Stimulated activated CD4-positive, alpha-beta T cell treated with anti-CD3 and anti-CD28 coated beads, Interleukin-15, amount 100 ng/mL, for 24 hours (primary cell): Measurements from ENCODE around the gene ARF3.
A peak's percentile ranks its signal among the peaks of the same experiment; 100 is the strongest.
"Not testable (repeated sequence)": the region's sequence is repeated elsewhere in the genome, so short reads cannot be mapped to it uniquely, and the experiment has no call there.

Experiments
- DNase-seq: peaks from one replicate; pipeline ENCODE4 v3.0.0-alpha.2; 2020

The ARF3 gene

DNA sequence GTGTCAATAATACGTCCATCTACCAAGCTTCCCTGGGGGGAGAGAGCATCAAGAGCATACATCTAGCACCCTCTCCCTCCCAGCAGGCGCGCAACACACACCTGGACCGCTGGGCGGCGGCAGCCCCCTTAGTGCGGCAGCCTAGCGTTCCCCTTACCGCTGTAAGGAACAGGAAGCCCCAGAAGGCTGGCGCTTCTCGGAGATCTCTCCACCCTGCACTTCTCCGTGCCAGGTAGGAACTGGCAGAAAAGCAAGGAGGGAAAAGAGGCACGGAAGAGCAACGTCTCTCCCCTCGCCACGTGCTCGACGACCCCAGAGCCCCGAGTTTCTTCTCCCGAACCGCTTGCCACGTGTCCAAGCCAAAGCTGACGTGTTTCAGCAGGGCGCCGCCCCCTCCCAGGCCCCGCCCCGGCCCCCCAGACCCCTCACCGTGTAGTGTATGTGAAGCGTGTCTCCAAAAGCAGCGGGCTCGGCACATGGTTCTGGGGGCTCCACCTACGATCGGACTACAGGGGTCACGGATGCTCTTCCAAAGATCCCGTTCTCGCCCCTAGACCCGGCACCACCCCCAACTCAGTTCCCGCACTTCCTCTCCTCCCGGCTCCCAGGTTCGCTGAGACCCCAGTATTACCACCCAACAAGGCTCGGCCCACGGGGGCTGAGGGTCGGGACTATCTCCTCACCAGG, 32.5 kb downstream of the ARF3 start:
- DNase-seq, result peak; percentile 78

DNA sequence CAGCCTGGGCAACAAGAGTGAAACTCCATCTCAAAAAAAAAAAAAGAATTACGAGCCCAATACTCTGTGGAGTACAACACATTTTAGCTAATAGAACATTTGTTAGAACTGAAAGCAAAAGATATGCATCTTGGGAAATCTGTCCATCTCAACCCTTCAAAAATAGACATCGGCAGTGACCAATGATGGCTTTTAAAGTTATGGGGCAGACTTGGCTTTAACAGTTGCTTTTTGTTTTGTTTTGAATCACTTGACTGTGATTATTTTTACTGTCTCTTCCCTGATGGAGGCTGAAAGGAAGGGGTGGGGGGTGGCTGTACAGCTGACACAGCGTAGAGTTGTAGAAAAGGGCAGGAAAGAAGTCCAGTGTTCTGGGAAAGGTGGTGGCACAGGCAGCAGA, 34.2 kb downstream of the ARF3 start:
- no peak for DNase-seq

DNA sequence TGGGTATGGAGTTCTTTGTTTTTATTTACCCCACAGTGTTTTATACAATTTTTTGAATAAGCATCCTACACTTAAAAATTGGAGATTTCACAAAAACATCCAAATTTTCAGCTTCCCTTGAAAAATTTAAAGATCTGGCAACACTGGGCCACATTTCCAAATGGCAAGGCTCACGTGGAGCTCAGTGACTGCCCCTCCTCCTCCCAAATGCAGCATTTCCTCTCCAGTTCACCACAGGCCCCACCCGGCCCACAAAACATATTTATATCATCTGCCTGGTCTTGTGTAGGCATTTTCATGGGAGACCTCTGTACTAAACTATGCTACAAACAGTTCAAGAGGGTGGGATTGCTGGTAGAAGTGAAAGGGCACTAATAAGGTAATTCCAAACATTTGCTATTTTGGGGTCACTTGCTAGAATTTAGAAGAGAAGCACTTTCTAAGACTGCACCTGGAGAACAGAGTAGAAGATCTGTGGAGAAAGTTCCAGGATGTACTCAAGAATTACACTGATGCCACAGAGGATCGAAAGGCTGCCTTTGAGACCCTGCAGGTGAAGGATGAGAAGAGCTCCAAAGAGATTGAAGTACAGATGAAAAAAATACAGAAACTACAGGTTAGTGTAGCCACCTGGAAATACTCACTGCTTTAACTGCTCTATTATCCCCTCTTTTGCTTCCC, 39.3 kb downstream of the ARF3 start:
- DNase-seq, result peak; percentile 29

DNA sequence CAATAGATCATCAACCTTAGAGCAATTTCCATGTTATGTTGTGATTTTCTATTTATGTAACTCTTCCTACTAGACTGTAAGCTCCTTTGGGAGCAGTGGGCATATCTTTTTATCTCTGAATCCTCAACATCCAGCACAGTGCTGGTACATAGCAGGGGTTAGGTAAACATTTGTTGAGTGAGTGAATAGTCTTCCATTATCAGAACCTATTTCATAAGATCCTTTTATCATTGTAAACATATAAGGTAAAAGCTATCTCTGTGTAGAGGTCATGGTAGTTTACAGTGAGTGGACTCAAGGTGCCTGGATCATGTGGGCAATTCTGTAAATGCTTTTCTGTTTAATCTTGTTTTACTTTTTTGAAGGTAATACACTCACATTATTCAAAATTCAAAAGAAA, 47.1 kb downstream of the ARF3 start:
- DNase-seq, result no peak

DNA sequence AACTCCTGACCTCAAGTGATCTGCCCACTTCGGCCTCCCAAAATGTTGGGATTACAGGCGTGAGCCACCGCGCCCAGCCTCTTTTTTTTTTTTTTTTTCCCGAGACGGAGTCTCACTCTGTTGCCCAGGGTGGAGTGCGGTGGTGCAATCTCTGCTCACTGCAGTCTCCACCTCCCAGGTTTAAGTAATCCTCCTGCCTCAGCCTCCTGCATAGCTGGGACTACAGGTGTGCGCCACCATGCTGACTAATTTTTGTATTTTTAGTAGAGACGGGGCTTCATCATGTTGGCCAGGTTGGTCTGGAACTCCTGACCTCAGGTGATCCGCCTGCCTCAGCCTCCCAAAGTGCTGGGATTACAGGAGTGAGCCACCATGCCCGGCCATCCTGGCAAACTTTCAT, 47.6 kb downstream of the ARF3 start:
- not testable (repeated sequence) for DNase-seq

DNA sequence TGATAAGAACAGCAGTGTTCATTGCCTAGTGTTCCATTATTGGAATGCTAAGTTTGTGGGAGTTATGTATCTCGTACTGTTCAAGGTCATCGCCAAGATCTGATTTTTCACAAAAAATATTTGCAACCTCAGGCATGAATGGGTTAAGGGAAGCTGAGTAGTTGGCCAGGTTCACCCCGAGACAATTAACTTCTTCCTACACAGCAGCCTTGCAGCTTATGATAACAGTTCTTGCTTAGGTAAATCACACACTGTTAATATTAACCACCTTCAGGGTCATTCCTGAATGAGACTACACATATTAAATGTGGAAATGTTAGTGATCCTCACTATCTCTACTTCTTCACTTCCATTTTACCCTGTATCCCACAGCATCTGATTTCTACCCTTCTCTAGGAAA, 50.0 kb downstream of the ARF3 start:
- no peak for DNase-seq

DNA sequence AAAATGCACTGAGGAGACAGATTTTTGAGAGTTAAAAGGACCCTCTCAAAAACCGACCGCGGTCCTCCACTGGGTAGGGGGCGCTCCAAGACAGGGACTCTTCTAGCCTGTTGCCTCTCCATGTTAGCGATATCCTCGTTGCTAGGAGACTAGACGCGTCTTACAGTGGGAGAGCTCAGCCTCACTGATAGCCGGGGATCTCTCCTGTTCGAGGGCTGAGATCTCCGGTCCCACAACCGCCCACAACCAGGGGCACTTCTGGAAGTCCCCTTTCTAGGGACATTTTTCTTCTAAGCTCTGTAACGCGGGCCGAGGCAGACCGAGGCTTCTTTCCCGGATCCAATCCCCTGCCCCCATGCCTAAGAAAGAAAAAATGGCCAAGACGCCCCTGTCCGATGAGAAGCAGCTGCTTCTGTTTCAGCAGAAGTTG, 53.3 kb downstream of the ARF3 start:
- DNase-seq, result peak; percentile 88

DNA sequence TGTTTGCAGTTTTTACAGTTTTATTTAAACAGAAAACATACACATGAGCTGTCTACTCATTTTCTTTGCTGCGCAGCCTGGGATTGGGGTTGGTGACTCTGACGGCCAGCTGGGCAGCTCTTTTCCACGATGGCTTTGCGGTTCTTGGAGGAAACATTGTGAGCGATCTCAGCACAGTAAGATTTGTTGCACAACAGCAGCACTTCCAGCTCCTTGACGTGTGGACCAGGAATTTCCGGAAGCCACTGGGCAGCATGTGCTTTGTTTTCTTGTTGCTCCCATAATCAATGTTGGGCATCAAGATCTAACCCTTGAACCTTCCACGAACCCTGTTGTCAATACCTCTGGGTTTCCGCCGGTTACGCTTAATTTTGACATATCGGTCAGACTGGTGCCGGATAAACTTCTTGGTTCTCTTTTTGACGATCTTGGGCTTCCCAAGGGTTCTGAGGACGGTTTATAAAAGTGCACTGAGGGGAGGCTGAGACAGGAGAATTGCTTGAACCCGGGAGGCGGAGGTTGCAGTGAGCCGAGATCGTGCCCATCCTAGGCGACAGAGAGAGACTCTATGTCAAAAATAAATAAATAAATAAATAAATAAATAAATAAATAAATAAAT, 53.8 kb downstream of the ARF3 start:
- no peak for DNase-seq

DNA sequence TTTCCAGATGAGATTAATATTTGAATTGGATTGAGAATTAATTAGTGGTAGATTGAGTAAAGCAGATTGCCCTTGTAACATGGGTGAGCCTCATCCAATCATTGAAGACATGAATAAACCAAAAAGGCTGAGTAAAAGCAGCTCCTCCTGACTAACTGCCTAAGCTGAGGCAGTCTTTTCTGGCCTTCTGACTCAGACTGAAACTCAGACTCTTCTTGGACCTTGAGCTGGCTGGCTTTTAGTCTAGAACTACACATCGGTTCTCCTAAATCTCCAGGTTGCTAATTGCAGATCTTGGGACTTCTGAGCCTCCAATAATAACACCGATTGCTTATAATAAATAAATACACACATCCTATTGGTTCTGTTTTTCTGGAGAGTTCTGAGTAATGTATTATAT, 56.0 kb downstream of the ARF3 start:
- DNase-seq, result no peak

DNA sequence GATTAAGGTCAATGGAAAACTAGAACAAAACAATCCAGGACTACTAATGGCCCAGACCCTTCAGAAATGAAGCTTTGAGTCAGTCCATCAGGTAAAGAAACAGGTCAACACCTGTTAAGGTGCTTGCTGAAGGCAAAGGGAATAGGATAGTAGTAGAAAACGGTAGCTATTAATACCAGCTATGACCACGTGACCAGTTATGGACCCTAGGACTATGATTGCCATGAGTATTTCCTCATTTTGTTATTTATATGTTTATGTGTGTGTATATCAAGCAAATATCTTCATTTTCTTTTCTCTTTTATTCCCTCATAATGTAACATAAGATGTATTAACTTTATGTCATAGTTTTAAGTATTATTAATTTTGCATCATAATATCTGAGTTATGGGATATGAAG, 57.6 kb downstream of the ARF3 start:
- no peak for DNase-seq

DNA sequence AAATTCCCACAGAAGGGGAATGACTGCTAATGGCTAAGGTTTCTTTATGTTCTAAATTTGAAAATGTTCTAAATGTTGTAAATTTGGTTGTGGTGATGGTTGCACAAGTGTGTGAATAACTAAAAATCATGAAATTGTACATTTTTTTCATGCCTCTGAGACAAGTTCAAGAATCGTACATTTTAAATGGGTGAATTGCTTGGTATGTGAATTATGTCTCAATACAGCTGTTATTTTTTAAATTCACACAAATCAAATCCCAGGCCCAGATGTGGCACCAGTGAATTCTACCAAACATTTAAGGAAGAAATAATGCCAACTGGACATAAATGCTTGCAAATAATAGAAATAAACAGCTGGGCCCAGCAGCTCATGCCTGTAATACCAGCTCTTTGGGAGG, 63.0 kb downstream of the ARF3 start:
- no peak for DNase-seq

DNA sequence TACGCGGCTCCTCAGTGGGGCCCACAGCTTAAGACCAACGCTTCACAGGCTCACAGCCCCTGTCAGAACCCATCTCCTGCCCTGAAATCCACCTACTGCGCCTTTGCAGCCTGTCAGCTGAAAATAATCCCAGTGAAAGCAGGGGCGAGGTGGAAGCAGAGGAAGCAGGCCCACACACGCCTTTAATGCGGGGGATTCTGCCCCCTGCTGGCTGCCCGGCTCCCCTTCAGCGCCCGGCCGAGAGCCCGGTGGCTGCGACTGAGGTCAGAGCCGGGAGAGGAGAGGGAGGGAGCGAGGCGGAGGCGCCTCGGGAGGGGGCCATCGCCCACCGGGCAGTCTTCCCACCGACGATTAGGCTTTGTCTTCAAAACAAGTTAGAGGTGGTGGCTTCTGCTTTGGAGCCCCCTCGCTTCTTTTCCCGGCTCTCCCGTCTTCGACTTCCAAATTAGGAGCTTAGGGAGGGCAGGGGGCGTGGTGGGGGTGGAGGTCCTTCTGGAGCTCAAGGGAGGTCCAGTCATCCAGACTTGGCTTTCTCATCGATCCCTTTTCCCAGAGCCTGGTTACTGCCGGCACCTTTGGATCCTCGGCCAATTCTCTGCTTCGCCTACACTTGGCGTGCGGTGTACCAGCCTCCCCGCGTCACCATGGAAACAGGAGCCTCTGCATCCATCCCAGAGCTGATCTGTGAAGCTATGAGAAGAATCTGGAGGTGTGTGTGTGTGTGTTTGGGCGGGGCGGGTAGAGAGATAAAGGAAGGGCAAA, 66.4 kb downstream of the ARF3 start:
- peak; percentile 84 for DNase-seq

DNA sequence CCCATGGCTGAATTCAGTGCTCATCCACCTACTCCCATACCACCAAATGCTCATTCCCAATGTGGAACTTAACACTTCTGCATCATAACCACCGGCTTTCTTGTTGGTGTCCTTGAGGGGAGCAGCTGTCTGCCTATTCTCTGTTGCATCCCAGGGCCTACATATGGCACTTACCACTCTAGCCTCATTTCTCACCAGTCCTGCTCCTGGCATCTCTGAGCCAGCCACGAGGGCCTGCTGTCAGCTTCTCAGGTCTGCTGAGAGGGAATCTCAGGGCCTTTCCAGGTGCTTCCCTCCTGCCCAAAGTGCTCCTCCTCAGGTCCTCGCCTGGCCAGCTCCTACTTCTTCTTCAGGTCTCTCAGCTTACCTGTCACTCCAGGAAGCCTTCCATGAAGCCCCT, 67.6 kb downstream of the ARF3 start:
- no peak for DNase-seq
